Astrocyte of the spinal cord (primary cell): ENCODE data around the gene A2ML1.
"Not testable (repeated sequence)": the region's sequence is repeated elsewhere in the genome, so short reads cannot be mapped to it uniquely, and the experiment has no call there.

Experiments
- DNase-seq: peaks from one replicate; pipeline ENCODE4 v3.0.0; 2011; ENCODE audit warnings: low read depth, low spot score
- H3K4me3 ChIP-seq: 2 replicates; pipeline ENCODE4 v1.5.1; 2011; ENCODE audit warnings: low read depth, mild to moderate bottlenecking, low read length, moderate library complexity
- CTCF ChIP-seq: IDR thresholded peaks from 2 replicates; pipeline ENCODE4 v1.5.1; 2012; ENCODE audit warnings: low read depth, mild to moderate bottlenecking, low read length, inconsistent platforms
- in situ Hi-C: cut with HindIII; loops from 2 replicates; pipeline ENCODE4 v1.10.0; 2017; ENCODE audit warnings: low sequenced_read_pairs

Gene A2ML1

DNA sequence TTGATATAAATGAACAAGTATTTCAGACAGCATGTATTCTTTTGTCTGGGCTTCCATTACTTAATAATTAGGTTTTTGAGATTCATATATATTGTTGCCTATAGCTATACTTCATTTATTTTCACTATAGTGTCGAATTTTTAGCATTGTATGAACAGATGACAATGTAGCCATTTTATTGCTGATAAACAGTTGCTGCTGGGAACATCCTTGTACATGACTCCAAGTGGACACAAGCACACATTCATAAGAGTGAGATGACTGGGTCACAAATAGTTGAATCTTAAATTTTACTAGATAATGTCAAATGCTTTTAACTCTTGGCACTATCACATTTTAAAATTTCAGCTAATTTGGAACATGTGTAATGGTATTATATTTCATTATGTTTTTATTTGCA is 72.6 kb downstream of the A2ML1 start:
- TF ChIP-seq CTCF: no peak
- no peak overlapping the region for H3K4me3 ChIP-seq
- no peak for DNase-seq
- in situ Hi-C loops: no loop called here

DNA sequence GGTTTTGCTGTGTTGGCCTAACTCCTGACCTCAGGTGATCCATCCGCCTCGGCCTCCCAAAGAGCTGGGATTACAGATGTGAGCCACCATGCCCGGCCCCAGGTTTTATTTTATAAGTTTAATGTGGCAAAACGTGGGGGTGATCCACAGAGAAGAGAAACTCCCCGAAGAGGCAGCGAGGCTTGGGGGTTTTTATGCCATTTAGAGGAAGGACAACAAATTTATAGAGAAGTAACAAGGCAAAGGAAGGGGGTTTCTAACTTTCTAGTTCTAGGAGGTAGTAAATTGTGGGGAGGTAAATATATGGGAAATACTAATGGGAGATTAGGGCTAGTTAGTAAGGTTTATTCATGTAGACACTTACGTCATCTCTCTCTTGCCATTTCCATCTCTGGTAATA is 74.7 kb downstream of the A2ML1 start:
- H3K4me3 ChIP-seq: no peak overlapping the region
- in situ Hi-C loops: no loop called here
- TF ChIP-seq CTCF: no peak
- no peak for DNase-seq

DNA sequence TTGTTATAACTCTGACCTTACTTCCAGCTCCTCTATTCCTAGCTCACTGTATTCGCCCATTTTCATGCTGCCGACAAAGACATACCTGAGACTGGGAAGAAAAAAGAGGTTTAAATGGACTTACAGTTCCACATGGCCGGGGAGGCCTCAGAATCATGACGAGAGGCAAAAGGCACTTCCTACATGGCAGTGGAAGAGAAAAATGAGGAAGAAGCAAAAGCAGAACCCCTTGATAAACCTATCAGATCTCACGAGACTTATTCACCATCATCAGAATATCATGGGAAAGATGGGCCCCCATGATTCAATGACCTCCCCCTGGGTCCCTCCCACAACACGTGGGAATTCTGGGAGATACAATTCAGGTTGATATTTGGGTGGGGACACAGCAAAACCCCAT is 77.4 kb downstream of the A2ML1 start:
- in situ Hi-C loops: no loop called here
- no peak overlapping the region for H3K4me3 ChIP-seq
- DNase-seq: no peak
- TF ChIP-seq CTCF: no peak

GRCh38 chr12:8902703-8903102 is 80.3 kb downstream of the A2ML1 start:
- not testable (repeated sequence) for DNase-seq

GRCh38 chr12:8903646-8904045 is 81.2 kb downstream of the A2ML1 start:
- TF ChIP-seq CTCF: no peak
- in situ Hi-C loops: no loop called here
- H3K4me3 ChIP-seq: no peak overlapping the region
- DNase-seq: no peak

More at GRCh38 chr12:8902703-8903102, 80.3 kb downstream of the A2ML1 start:
- H3K4me3 ChIP-seq, in situ Hi-C loops: not testable (repeated sequence)

GRCh38 chr12:8904665-8905064 is 82.2 kb downstream of the A2ML1 start:
- no peak for TF ChIP-seq CTCF
- DNase-seq: no peak
- H3K4me3 ChIP-seq: no peak overlapping the region
- in situ Hi-C loops: no loop called here

- DNase-seq: no peak
- TF ChIP-seq CTCF: no peak
- in situ Hi-C loops: no loop called here
- no peak overlapping the region for H3K4me3 ChIP-seq
These were observed 83.1 kb downstream of the A2ML1 start for GRCh38 chr12:8905546-8905945.
